K562 (cell line): Measurements from ENCODE around the gene HSD17B12. TPM values are rescaled to one million over a fixed set of nuclear protein-coding genes. Genes with fewer than 3 reads are reported as not detected.

ENCODE experiments used
- ATAC-seq: fragments of 200-7000 bp; cut with Tn5 transposase; 3 replicates; pipeline ENCODE4 v1.9.1; 2020; ENCODE audit warnings: moderate library complexity
- BruUV-seq: library from RNA; stranded (reverse); fragments of 400-500 nt; replicated peaks from 2 replicates; lab custom pipeline; 2021; lab: Mats Ljungman, UMichigan
- CTCF ChIA-PET: fragments of 300-600 bp; formaldehyde crosslinking; extraction: SDS; loops from one replicate; lab custom pipeline; 2021; ENCODE audit warnings: low intra/inter-chr PET ratio; lab: Yijun Ruan, JAX
- POLR2A ChIA-PET: fragments of 300-600, 350-650 bp; sonication (Branson Sonifier 250); formaldehyde crosslinking; extraction: SDS; loops from one replicate; lab custom pipeline; 2021; ENCODE audit warnings: antibody characterized with exemption, inconsistent platforms; lab: Yijun Ruan, JAX
- DNase-seq, 4 experiments: peaks; one replicate each; pipeline versions ENCODE4 v3.0.0 to v3.0.0-alpha.2; 2011 to 2018; ENCODE audit warnings: low spot score in 3 of 4, mixed read lengths in 3 of 4; ENCODE audit errors: extremely low read depth in 1 of 4
- FAIRE-seq: peaks from 2 replicates; lab custom pipeline; 2011; peaks lifted over from hg19 to GRCh38; lab: Jason Lieb, UNC
- H2AFZ ChIP-seq: 2 replicates; pipeline ENCODE4 v1.6.0; 2011; ENCODE audit warnings: low read depth, low read length, control low read depth, inconsistent platforms
- H3K27ac ChIP-seq: fragments of 200-600 bp; 3 replicates; pipeline ENCODE4 v1.8.0; 2011; ENCODE audit warnings: low read depth, mild to moderate bottlenecking, control low read depth, inconsistent platforms, low read length, moderate library complexity, mixed read lengths; ENCODE audit errors: extremely low read depth
- H3K27me3 ChIP-seq, 2 experiments: fragments of 300-600 bp in 1 of 2; 2 replicates in 1 of 2; 3 replicates in 1 of 2; pipeline versions ENCODE4 v1.6.0 to v1.8.0; 2011; ENCODE audit warnings: inconsistent platforms in 2 of 2, low read length in 2 of 2, mild to moderate bottlenecking in 1 of 2, mixed read lengths in 1 of 2, moderate library complexity in 1 of 2; ENCODE audit not compliant: control insufficient read depth in 2 of 2, insufficient read depth in 2 of 2
- H3K36me3 ChIP-seq: fragments of 300-600 bp; 3 replicates; pipeline ENCODE4 v1.8.0; 2011; ENCODE audit warnings: mild to moderate bottlenecking, low read length, inconsistent platforms; ENCODE audit not compliant: control insufficient read depth, insufficient read depth
- H3K4me1 ChIP-seq, 2 experiments: fragments of 200-600 bp in 1 of 2; replicated peaks in 1 of 2; 2 replicates in 1 of 2; 3 replicates in 1 of 2; pipeline versions ENCODE4 v1.5.1 to v1.8.0; 2011; ENCODE audit warnings: inconsistent platforms in 2 of 2, low read length in 2 of 2, mild to moderate bottlenecking in 1 of 2, mixed read lengths in 1 of 2, moderate library complexity in 1 of 2; ENCODE audit not compliant: control insufficient read depth in 2 of 2, insufficient read depth in 2 of 2
- H3K4me2 ChIP-seq: 2 replicates; pipeline ENCODE4 v1.6.1; 2011; ENCODE audit warnings: low read length, control low read depth, inconsistent platforms, mixed read lengths; ENCODE audit not compliant: insufficient read depth
- H3K4me3 ChIP-seq: fragments of 200-600 bp; sonication (generic), shearing (Covaris generic); 2 replicates; pipeline ENCODE4 v1.5.1; 2016; ENCODE audit warnings: control low read depth, inconsistent platforms
- H3K79me2 ChIP-seq: fragments of 200-600 bp; 3 replicates; pipeline ENCODE4 v1.8.0; 2011; ENCODE audit warnings: low read length, inconsistent platforms; ENCODE audit not compliant: control insufficient read depth, insufficient read depth
- H3K9ac ChIP-seq, 2 experiments: 2 replicates each; pipeline versions ENCODE4 v1.6.0 to v1.6.1; 2011; ENCODE audit warnings: low read depth in 2 of 2, low read length in 2 of 2, control low read depth in 1 of 2, inconsistent platforms in 1 of 2, mild to moderate bottlenecking in 1 of 2, mixed read lengths in 1 of 2; ENCODE audit not compliant: insufficient read depth in 1 of 2
- H3K9me1 ChIP-seq: one replicate; pipeline ENCODE4 v1.6.0; 2011; ENCODE audit warnings: inconsistent platforms, mild to moderate bottlenecking, low read length, moderate library complexity; ENCODE audit not compliant: control insufficient read depth, insufficient read depth
- H3K9me3 ChIP-seq: replicated peaks from 2 replicates; pipeline ENCODE4 v1.5.1; 2011; ENCODE audit warnings: low read depth, low read length, inconsistent platforms; ENCODE audit not compliant: control insufficient read depth, insufficient read depth
- H4K20me1 ChIP-seq: replicated peaks from 2 replicates; pipeline ENCODE4 v1.6.1; 2011; ENCODE audit warnings: low read length, inconsistent platforms, mixed read lengths; ENCODE audit not compliant: control insufficient read depth, insufficient read depth
- CHD4 ChIP-seq: fragments of 200-600 bp; sonication (generic); IDR thresholded peaks from 3 replicates; pipeline ENCODE4 v1.6.1; 2012; ENCODE audit warnings: low read depth, mild to moderate bottlenecking, mixed read lengths, low read length, inconsistent platforms; ENCODE audit not compliant: insufficient read depth, insufficient replicate concordance, poor library complexity, severe bottlenecking
- COPS2 ChIP-seq: fragments of 450-650 bp; conservative IDR thresholded peaks from 2 replicates; pipeline ENCODE4 v1.6.1; 2016; ENCODE audit warnings: mild to moderate bottlenecking, moderate library complexity
- CREB3 ChIP-seq: fragments of 450-650 bp; conservative IDR thresholded peaks from 2 replicates; pipeline ENCODE4 v1.6.1; 2016; ENCODE audit warnings: missing genetic modification characterization, low read depth, mild to moderate bottlenecking, missing compliant biosample characterization, moderate library complexity
- ELF2 ChIP-seq: fragments of 250-450 bp; sonication (Bioruptor Pico); IDR thresholded peaks from 2 replicates; pipeline ENCODE4 v1.5.0; 2021; ENCODE audit warnings: mild to moderate bottlenecking
- HIVEP1 ChIP-seq: fragments of 250-450 bp; sonication (Bioruptor Pico); IDR thresholded peaks from 2 replicates; pipeline ENCODE4 v1.4.0; 2020; ENCODE audit warnings: mild to moderate bottlenecking
- NFXL1 ChIP-seq: fragments of 450-650 bp; formaldehyde crosslinking; IDR thresholded peaks from 2 replicates; pipeline ENCODE4 v1.4.0; 2021; ENCODE audit warnings: mild to moderate bottlenecking
- NR1H2 ChIP-seq: sonication (generic); formaldehyde crosslinking; IDR thresholded peaks from 2 replicates; pipeline ENCODE4 v1.4.0; 2020; ENCODE audit warnings: mild to moderate bottlenecking, missing genetic modification reagents
- PRMT5 ChIP-seq: sonication (generic); formaldehyde crosslinking; IDR thresholded peaks from 2 replicates; pipeline ENCODE4 v1.5.0; 2020; ENCODE audit warnings: missing genetic modification reagents
- SFPQ ChIP-seq: fragments of 200-400 bp; formaldehyde crosslinking; IDR thresholded peaks from 2 replicates; pipeline ENCODE4 v1.6.1; 2017; ENCODE audit warnings: mild to moderate bottlenecking, low read depth, low read length, moderate library complexity
- YBX1 ChIP-seq: fragments of 450-650 bp; IDR thresholded peaks from 2 replicates; pipeline ENCODE4 v1.7.1; 2016; ENCODE audit warnings: mild to moderate bottlenecking
- ZBED1 ChIP-seq: IDR thresholded peaks from 2 replicates; pipeline ENCODE4 v1.6.1; 2014
- ZNF3 ChIP-seq: fragments of 250-450 bp; sonication (Bioruptor Pico); IDR thresholded peaks from 2 replicates; pipeline ENCODE4 v1.5.0; 2021; ENCODE audit warnings: mild to moderate bottlenecking, moderate library complexity
- ZZZ3 ChIP-seq: fragments of 450-650 bp; IDR thresholded peaks from 2 replicates; pipeline ENCODE4 v1.6.1; 2016; ENCODE audit warnings: antibody characterized with exemption, mild to moderate bottlenecking, moderate library complexity
- WGBS: fragments of 100-300 bp; shearing (Covaris generic); methylation state at CpG from one replicate; pipeline ENCODE4 v1.1.6; 2016; ENCODE audit warnings: low coverage, mixed read lengths; ENCODE audit not compliant: insufficient coverage; ENCODE audit errors: missing lambda C conversion rate; 5-methylcytosine and 5-hydroxymethylcytosine counted together
- in situ Hi-C: fragments of 300-500 bp; cut with MboI; formaldehyde crosslinking; loops from 4 replicates; pipeline ENCODE4 v1.15.0; 2018; ENCODE audit warnings: inconsistent platforms, mixed read lengths
- intact Hi-C: fragments of 100-400 bp; cut with micrococcal nuclease; formaldehyde crosslinking; loops from 2 replicates; pipeline ENCODE4 v1.14.2; 2022
- polyA plus RNA-seq, 8 experiments: library from polyadenylated mRNA; depleted of rRNA in 4 of 8; stranded (reverse) in 5 of 8; unstranded in 3 of 8; fragments of >200 nt; fragmentation: Nextera tagmentation in 2 of 8; fragmentation: Illumina TruSeq in 1 of 8; extraction: Ambion mirVana in 2 of 8; extraction: Trizol in 1 of 8; gene quantifications; 2 replicates each; pipeline versions ENCODE4 v1.2.1 to v1.2.3, GENCODE V29; 2011 to 2014; ENCODE audit warnings: inconsistent platforms in 1 of 8, missing spikeins in 1 of 8
- total RNA-seq, 7 experiments: library from RNA; depleted of rRNA in 6 of 7; stranded (reverse); fragments of >200 nt in 6 of 7; fragmentation: Illumina TruSeq in 2 of 7; extraction: Trizol in 2 of 7; gene quantifications; 2 replicates each; pipeline versions ENCODE4 v1.2.1 to v1.2.3, GENCODE V29; 2011 to 2021; ENCODE audit warnings: low replicate concordance in 1 of 7
- TF ChIP-seq, protein P1 (sequence below), 2 experiments: fragments of 450-650 bp in 1 of 2; sonication (generic) in 1 of 2; formaldehyde crosslinking in 1 of 2; IDR thresholded peaks in 1 of 2; conservative IDR thresholded peaks in 1 of 2; 2 replicates each; pipeline versions ENCODE4 v1.6.1 to v1.8.1; 2016 to 2023; ENCODE audit warnings: mild to moderate bottlenecking in 2 of 2, moderate library complexity in 2 of 2, inconsistent platforms in 1 of 2, missing genetic modification reagents in 1 of 2

Gene HSD17B12
- total and polyA plus RNA-seq, 9 of the 15 experiments (the other 6 are each of a cell fraction or from before 2014, with no cell fraction given), result 9.1 to 34.5 (median 23.3) TPM

- H2AFZ ChIP-seq, result no peak overlapping the region
- no TSS peak for BruUV-seq
- no peaks in the 10 kb centered on the region for H3K36me3 ChIP-seq
- FAIRE-seq (no peak), DNase-seq (no peak), ATAC-seq (no peak)
- no peaks in the 10 kb centered on the region for H3K4me1 ChIP-seq
- H3K9me1 ChIP-seq, result no peaks in the 10 kb centered on the region
- 17% methylated on average over 4 of the region's 4 CpGs for WGBS
- intact Hi-C loops, result no loop called here
- H4K20me1 ChIP-seq, result no peaks in the 10 kb centered on the region
- no peak overlapping the region for H3K4me2 ChIP-seq
- TF ChIP-seq CREB3 (tag) (no peak), PRMT5 (CRISPR knock-in tag) (no peak), HIVEP1 (CRISPR knock-in tag) (no peak), YBX1 (no peak), SFPQ (no peak), CHD4 (no peak), COPS2 (no peak), NFXL1 (CRISPR knock-in tag) (no peak), ZNF3 (no peak), ELF2 (CRISPR knock-in tag) (no peak), NR1H2 (CRISPR knock-in tag) (no peak), ZZZ3 (no peak), ZBED1 (no peak)
- TF ChIP-seq, protein P1, sequence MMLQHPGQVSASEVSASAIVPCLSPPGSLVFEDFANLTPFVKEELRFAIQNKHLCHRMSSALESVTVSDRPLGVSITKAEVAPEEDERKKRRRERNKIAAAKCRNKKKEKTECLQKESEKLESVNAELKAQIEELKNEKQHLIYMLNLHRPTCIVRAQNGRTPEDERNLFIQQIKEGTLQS (IDR thresholded peaks at IDR 0.05), result no peak
- TF ChIP-seq, protein P1 (CRISPR knock-in tag; conservative IDR thresholded peaks at IDR 0.05), result no peak
- CTCF ChIA-PET, result no interaction called here
- no peaks in the 10 kb centered on the region for H3K27me3 ChIP-seq
- in situ Hi-C loops, result no loop called here
- H3K4me3 ChIP-seq, result no peak overlapping the region
- H3K9ac ChIP-seq, result no peak overlapping the region
- no peak overlapping the region for H3K27ac ChIP-seq
- no peaks in the 10 kb centered on the region for H3K79me2 ChIP-seq
- no peaks in the 10 kb centered on the region for H3K9me3 ChIP-seq
- POLR2A ChIA-PET, result interaction anchor here (0.6 kb wide), 2 partner anchors 521 to 1130 kb away, joined by 4 read pairs; partner anchors contain the start of gene API5
Observed at GRCh38 chr11:43832536-43832935, 152.0 kb downstream of the HSD17B12 start.
